Stimulated activated CD8-positive, alpha-beta memory T cell treated with anti-CD3 and anti-CD28 coated beads, Interleukin-2, amount 100 ng/mL, for 48 hours (primary cell): Measurements from ENCODE around the gene FBXL19.
"Not testable (repeated sequence)": the region's sequence is repeated elsewhere in the genome, so short reads cannot be mapped to it uniquely, and the experiment has no call there.

Source experiments
- DNase-seq, 2 donors: peaks; one replicate each; pipeline ENCODE4 v3.0.0-alpha.2; 2020; ENCODE audit warnings: low read depth in 2 of 2

The FBXL19 gene

DNA sequence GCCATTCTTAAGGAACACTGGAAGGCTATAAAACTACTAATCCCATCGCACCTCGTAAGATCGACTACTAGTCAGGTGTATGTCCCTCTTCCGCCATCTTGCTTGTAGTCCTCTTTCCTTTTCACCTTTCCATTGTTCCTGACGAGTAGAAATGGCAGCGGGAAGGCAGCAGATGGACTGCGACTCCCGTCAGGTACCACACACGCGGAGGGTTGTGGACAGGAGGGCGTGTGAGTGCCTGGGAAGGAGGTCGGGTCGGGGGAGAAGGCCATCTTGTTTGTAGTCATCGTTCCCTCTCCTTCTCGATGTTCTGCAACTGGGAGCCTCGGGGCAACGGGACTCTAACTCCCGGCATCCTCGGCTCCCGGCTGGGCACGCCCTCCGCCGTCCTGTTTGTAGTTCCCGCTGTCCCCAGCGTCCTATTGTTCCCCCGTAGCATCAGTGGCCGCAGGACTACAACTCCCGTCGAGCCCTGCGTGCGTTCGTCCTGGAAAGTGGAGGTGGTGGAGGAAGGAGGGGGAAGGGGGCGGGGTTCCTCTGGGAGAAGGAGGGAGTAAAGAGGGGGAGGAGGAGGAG, 324 bp upstream of the FBXL19 start:
- peak; percentile 91 to 96 for DNase-seq

DNA sequence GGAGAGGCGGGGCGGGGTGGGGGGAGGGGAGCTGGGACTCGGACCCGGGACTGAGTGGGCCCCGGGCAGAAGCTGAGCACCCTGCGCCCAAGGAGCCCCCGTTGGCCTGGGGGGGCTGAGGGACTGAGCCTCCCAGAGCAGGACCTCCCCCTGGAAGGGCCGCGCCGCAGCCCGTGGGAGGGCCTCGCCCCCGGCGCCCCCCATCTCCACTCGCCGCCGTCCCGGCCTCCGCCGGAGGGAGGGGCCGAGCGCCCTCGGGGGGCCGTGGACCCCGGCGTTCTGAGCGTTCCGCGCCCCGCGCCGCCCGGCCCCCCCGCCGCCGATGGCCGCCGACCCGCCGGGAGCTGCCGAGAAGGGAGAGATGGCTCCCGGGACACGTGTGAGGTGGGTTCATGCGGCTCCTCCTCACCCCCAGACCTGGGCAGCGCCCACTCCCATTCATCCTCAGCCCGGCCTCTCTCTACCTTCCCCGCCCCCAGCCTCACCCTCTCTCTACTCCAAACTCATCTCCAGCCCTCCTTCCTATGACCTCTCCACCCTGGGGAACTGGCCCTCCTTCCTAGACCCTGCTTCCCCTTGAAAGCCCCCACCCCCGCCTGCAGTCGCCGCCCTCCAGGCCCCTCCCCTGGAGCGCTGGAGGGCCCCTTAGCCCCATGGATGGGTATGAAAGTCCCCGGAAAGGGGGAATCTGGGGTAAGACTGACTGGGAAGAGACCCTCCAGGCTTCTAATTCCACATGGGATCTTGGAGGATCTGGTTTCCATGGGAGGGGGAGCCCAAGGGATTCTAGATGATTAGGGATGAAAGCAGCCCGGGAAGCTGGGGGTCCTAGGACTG, 922 bp downstream of the FBXL19 start:
- DNase-seq, result no peak

DNA sequence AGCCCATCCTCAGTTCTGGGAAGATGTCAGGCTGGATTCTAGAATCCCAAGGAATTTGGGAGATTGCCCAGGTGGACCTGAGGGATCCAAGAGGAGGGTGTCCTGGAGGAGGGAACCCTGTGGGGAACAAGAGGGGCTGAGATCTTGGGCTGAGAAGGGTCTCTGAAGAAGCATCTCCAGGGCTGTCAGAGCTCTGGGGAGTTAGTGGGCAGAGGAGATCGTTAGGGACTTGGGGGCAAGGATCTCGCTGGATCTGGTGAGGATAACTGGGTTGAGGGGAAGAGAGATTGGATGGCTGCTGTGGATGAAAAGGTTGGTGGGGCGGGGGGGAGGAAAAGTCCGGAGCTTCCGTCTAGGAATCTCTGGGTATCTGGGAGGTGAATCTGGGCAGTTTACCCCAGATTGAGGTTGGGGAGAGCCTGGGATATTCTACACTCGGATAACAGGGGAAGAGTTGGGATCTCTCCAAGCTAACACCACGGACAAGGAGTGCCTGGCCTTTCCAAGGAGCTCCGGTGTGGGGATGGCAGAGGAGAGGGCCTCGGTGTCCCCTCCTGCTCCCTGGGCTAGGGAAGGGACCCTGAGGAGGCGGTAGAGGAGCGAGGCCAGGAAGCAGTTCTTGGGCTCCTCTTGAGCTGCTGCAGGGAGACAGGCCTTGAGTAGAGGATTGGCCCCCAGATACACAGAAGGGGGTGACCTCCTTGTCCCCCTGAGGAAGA, 1.7 kb downstream of the FBXL19 start:
- DNase-seq, result no peak

DNA sequence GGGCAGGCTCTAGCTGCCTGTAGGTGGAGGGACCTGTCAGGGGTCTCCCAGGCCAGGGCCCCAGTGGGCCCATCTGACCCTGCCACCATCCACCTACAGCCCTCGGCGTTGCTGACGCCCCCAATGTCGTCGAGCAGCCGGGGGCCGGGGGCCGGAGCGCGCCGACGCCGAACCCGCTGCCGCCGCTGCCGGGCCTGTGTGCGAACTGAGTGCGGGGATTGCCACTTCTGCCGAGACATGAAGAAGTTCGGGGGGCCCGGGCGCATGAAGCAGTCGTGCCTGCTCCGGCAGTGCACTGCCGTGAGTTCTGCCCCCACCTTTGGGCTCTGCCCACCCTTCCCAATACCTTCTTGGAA, 2.2 kb downstream of the FBXL19 start:
- no peak for DNase-seq

DNA sequence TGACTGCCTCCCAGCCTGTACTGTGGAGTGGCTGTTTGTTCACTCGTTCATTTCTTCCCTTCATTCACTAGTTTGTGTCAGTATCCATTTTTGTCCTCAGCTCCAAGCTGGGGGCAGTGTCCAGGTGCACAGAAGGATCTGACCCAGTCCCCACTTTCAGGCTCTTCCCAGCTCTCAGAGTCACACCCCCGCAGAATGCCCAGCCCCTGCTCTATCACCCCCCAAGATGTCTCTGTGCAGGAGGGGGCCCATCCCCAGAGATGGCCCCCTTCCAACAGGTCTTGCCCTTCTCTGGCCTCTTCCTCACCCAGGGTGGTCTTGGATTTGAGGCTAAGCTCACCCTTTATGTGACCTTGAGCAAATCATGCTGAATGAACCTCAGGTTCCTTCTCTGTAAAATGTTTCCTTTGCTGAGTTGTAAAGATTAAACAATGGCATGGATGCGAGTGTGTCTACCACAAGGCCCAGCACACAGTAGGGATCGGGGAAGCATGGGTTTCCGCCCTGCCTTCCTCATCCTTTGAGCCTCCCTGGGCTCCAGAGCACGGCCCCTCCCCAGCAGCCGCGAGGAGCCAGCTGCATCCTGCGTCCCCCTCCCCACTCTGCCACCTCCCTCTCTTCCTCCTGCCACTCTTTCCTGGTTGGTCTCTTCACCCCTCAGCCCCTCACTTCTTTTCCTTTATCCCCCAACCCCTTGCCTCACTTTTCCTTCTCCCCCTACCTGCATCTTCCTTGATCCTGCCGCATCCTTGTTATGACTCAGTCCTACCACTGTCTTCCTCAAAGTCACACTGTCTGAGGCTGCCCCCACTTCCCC, 2.8 kb downstream of the FBXL19 start:
- DNase-seq, result no peak

DNA sequence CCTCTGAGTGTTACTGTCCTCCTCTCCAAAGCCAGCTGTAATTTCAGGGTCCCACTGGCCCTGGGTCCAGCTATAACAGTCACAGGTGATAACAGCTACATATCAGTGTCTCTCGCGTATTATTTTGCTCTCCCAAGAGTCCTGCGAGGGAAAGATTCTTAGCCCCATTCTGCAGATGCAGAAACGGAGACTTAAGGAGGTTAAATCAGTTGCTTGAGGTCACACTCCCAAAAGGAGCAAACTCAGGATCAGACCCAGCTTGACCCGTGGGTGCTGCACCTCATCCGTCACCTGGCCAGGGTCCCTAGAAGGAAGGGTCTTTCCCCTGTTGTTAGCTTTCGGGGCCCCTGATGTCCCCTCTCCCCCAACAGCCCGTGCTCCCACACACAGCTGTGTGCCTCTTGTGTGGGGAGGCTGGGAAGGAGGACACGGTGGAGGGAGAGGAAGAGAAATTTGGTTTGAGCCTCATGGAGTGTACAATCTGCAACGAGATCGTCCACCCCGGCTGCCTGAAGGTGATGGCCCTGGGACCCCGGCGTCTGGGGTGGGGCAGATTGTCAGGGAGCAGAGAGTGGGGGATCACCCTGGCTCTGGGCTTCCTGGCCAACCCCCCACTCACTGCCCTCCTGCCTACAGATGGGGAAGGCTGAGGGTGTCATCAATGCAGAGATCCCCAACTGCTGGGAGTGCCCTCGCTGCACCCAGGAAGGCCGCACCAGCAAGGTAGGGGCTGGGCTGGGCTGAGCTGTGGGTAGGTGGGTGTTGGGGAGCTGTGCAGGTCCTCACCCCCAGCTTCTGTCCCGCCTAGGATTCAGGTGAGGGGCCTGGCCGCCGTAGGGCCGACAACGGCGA, 3.8 kb downstream of the FBXL19 start:
- no peak for DNase-seq

DNA sequence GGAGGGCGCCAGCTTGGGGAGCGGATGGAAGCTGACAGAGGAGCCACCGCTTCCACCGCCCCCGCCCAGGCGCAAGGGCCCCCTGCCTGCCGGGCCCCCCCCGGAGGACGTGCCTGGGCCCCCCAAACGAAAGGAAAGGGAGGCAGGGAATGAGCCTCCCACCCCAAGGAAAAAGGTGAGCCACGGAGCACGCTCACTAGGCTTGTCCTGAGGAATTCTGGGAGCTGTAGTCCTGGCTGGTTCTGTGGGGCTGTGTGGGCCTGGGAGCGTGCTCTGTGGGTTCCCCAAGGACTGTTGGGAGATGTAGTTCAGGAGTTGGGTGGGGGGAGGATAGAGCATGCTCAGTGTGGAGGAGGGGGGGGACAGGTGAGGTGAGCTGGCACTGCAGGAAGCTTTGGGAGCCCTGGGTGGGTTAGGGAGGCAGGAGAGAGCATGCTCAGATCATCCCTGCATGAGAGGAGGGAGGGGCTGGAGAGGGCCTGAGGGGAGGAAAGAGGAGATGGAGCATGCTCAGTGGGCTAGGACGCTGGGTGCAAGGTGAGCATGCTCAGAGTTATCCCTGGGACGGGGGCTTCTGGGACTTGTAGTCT, 4.5 kb downstream of the FBXL19 start:
- DNase-seq, result no peak

DNA sequence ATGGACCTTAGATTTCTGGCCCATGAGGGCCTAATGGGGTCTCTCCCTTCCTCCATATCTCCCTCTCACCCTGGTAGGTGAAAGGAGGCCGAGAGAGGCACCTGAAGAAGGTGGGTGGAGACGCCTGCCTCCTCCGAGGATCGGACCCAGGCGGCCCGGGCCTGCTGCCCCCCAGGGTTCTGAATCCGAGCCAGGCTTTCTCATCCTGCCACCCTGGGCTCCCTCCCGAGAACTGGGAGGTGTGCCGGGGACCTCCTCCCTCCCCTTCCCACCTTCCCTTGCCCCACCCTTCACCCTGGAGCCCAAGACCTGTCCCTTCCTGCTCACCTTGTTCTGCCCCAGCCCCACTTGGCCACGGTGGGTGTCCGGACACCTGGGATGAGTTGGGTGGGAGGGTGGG, 5.0 kb downstream of the FBXL19 start:
- no peak for DNase-seq

DNA sequence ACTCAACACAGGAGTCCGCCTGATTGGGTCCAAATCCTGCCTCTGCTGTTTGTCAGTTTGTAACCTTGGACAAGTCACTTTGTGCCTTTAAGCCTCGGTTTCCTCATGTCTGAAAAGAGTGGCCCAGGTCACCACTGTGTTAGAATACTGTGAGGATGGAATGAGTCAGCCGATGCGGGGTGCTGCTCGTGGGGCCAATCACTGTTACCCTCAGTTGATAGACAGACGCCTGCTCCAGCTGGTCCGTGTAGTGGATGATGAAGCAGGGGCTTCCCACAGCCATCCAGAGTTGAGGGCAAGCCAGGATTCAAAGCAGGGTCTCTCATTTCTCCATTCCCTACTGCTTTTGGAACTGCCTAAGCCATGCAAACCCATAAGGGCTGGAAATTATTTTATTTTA, 5.8 kb downstream of the FBXL19 start:
- DNase-seq, result no peak

DNA sequence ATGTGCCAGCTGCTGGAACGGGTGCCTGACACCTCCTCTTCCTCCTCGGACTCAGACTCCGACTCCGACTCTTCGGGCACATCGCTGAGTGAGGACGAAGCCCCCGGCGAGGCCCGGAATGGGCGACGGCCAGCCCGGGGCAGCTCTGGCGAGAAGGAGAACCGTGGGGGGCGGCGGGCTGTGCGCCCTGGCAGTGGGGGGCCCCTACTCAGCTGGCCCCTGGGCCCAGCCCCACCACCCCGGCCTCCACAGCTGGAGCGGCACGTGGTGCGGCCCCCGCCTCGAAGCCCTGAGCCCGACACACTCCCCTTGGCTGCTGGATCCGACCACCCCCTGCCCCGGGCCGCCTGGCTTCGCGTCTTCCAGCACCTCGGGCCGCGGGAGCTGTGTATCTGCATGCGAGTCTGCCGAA, 6.8 kb downstream of the FBXL19 start:
- DNase-seq, result no peak

DNA sequence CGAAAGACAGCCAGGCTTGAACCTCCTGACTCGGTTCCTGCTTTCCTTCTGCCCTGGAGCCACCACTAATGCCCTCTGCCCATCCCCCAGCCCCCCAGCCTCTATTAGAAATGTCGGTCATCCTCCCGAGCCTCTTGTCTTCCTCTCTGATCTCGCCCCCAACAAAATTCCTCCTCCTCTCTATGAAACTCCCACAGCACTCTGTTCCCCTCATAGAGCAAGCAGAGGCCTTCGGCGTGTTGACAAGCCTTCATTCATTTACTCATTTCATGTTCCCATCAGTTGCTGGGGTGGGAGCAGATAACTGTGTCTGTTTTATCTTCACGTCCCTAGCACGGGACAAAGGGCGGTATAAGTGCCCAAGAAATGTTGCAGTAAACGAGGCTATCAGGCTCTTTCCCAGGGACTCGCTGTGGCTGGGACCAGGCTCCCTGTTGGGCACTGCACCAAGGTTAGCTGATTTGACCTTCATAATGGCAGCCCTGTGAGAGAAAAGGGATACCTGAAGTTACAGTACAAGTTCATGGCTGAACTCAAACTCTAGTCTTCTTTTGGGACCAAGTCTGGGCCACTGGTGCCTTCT, 7.8 kb downstream of the FBXL19 start:
- DNase-seq, result no peak

DNA sequence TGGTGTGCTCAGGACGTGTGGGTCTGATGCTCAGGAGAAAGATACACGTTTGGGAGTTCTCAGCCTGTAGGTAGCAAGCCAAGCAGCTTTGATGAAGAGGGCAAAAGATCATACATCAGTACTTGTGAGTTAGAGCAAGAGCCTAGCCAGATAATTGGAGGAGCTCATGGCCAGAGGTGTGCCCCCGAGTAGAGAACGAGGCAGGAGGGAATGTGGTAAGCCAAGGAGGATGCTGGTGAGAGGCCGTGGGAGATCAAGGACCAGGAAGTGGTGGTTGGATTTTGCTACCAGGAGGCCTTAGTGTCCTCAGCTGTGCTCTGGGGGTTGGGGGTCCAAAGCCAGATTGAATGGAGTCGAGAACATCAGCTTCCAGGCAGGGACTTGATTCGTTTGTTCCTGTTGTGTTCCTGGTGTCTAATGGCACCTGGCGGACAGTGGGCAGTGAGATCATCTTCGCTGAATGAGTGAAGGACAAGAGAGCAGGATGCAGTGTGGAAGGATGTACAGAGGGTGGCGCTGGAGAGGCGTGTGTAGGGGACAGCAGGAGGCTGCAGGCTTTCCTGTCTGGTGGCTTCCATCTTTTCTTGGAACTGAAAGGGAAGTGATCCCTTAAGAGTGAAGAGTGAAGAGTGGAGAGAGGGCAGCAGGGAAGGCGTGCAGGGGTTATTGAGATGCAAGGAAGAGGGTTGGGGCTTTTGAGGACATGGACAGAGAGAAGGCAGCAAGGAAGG, 11.6 kb downstream of the FBXL19 start:
- no peak for DNase-seq

DNA sequence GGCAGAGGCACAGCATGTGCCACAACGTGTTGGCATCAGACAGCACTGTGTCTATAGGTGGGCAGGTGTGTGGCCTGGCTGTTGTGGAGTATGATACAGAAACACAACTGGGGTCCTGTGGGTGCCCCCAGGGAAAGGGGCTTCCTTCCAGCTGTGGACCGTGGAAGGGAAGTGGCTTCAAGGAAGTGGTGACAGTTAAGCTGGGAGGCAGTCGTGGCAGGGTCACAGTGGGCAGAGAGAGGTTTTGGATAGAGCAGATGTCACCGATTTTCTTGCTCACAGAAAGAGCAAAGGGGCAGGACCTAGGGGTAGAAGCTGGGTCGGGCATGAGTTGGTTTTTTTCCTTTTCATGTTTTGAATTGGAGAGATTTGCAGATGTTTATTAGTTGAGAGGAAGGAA, 14.3 kb downstream of the FBXL19 start:
- no peak for DNase-seq

DNA sequence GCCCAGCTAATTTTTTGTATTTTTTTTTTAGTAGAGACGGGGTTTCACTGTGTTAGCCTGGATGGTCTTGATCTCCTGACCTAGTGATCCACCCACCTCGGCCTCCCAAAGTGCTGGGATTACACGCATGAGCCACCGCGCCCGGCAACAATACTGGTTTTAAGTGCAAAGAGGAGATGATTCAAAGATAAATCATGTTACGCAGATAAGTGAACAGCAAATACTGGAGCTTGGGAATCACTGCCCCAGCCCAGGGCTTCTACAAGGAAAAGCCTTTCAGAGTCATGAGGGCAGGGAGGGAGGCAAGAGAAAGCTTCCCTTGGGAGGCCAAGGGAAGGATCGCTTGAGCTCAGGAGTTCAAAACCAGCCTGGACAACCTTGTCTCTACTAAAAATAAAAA, 16.2 kb downstream of the FBXL19 start:
- not testable (repeated sequence) for DNase-seq

DNA sequence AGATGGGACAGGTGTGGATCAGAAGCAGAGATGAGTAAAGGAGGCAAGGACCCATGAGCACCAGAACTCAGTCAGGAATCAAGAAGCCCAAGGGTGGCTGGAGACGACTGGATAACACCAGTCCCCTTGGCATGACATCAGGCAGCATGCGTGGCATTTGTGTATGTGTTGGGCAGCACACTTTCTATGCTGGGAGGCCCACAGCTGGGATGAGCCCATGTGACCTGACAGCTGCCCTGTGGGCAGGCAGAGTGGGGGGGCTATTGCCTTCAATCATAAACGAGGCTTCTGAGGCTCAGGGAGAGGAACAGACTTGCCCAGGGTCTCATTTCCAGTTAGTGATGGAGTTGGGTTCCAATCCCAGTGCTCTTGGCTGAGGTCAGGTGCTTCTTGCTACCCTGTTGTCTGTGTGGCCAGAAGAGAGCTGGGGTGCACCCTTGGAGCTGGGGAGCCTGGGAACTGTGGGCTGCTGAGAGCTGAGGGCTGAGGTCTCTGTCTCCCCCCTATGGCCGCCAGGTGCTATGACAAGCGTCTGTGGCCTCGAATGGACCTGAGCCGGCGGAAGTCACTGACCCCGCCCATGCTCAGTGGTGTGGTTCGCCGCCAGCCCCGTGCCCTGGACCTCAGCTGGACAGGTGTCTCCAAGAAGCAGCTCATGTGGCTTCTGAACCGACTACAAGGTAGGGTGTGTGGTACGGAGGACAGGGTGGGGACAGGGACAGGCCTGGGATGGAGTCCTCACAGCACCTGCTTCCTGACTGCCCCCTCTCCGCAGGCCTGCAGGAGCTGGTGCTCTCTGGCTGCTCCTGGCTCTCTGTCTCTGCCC, 18.4 kb downstream of the FBXL19 start:
- DNase-seq, result peak in 1 of 2 donors; percentile 58

DNA sequence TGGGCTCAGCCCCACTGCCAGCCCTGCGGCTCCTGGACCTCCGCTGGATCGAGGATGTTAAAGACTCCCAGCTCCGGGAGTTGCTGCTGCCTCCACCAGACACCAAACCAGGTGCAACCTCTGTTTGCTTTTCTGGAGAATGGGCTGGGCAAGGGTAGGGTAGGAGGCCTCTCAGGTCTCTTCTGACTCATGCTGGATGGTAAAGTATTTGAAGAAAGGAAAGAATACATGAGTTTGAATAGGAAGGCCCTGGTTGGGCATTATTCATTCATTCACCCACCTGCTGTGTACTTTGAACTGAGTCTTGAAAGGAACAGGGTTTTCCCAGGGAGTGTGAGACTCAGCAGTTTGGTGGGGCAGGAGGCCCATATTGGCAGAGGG, 19.0 kb downstream of the FBXL19 start:
- no peak for DNase-seq

DNA sequence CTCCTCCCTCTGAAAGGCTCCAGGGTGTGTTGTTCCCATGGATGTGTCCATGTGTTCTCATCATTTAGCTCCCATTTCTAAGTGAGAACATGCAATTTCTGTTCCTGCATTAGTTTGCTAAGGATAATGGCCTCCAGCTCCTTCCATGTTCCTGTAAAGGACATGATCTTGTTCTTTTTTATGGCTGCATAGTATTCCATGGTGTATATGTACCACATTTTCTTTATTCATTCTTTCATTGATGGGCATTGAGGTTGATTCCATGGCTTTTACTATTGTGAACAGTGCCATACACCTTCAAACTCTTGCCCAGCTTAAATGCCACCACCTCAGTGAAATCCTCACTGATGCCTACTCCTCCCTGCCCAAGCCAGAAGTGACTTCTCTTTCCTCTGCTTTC, 21.0 kb downstream of the FBXL19 start:
- DNase-seq, result no peak

DNA sequence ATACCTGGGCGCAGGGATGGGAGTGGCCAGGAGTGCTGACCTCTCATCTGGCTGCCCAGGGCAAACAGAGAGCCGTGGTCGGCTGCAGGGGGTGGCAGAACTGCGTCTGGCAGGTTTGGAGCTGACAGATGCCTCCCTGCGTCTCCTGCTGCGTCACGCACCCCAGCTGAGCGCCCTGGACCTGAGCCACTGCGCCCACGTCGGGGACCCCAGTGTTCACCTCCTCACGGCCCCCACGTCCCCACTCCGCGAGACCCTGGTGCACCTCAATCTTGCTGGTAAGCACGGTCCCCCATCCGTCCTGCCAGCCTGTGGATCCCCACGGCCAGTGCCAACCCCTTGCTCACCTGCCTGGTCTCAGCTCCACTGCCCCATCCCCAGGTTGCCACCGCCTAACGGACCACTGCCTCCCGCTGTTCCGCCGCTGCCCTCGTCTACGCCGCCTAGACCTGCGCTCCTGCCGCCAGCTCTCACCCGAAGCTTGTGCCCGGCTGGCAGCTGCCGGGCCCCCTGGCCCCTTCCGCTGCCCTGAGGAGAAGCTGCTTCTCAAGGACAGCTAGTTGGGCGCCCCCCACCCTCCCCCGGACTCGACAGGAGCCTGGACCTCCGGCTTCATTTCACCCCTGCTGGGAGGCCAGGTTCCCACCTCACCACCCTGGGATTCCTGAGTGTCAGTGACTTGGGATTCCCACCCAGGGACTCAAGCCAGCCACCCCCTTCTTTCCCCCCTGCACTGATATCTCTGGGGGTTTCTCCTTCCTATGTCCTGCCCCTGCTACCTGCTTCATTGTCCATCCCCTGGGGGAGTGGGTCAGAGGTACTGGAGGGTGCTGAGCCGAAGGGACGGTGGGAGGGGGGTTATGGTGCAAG, 23.5 kb downstream of the FBXL19 start:
- DNase-seq, result no peak
